Transverse colon (tissue), 4 donors: Measurements from ENCODE around the gene AGAP9.
"Not testable (repeated sequence)": the region's sequence is repeated elsewhere in the genome, so short reads cannot be mapped to it uniquely, and the experiment has no call there.

Experiments
- CTCF ChIP-seq, 5 experiments: fragments of 200-600 bp in 3 of 5; fragments of 450-650 bp in 2 of 5; sonication (generic) in 3 of 5; IDR thresholded peaks; 1 replicate in 2 of 5; 2 replicates in 3 of 5; pipeline ENCODE4 v1.5.1; 2016 to 2017; ENCODE audit warnings: antibody characterized with exemption in 5 of 5, inconsistent platforms in 3 of 5, mild to moderate bottlenecking in 2 of 5, moderate library complexity in 1 of 5
- POLR2AphosphoS5 ChIP-seq, 3 donors: sonication (generic); formaldehyde crosslinking; IDR thresholded peaks; one replicate each; pipeline ENCODE4 v1.6.1; 2016; ENCODE audit warnings: antibody characterized with exemption in 3 of 3

GRCh38 chr10:47473516-47473915, 49.9 kb downstream of the AGAP9 start:
- not testable (repeated sequence) for TF ChIP-seq POLR2AphosphoS5, CTCF (IDR thresholded peaks at IDR 0.05)
